SK-N-SH (cell line): Measurements from ENCODE around the gene MACO1. TPM values are rescaled to one million over a fixed set of nuclear protein-coding genes. Genes with fewer than 3 reads are reported as not detected.
"Not testable (repeated sequence)": the region's sequence is repeated elsewhere in the genome, so short reads cannot be mapped to it uniquely, and the experiment has no call there.

Source experiments
- CTCF ChIA-PET: fragments of 300-600, 350-600 bp; formaldehyde crosslinking; extraction: SDS; loops from one replicate; lab custom pipeline; 2021; lab: Yijun Ruan, JAX
- POLR2A ChIA-PET: fragments of 350-600 bp; sonication (Branson Sonifier 250); formaldehyde crosslinking; extraction: SDS; loops from one replicate; lab custom pipeline; 2020; ENCODE audit warnings: antibody characterized with exemption, inconsistent platforms; lab: Yijun Ruan, JAX
- DNase-seq: peaks from one replicate; pipeline ENCODE4 v3.0.0; 2012
- H2AFZ ChIP-seq: fragments of 200-600 bp; sonication (generic); 2 replicates; pipeline ENCODE4 v1.8.1; 2016; ENCODE audit warnings: antibody characterized with exemption, mild to moderate bottlenecking, low read depth
- H3F3A ChIP-seq: fragments of 200-600 bp; sonication (generic); replicated peaks from 2 replicates; pipeline ENCODE3; 2016; ENCODE audit warnings: antibody characterized with exemption, mild to moderate bottlenecking; ENCODE audit not compliant: insufficient read depth
- H3K27ac ChIP-seq, 2 experiments: fragments of 200-500 bp in 1 of 2; fragments of 200-600 bp in 1 of 2; sonication (Bioruptor generic) in 1 of 2; sonication (generic), shearing (Covaris generic) in 1 of 2; 2 replicates each; pipeline versions ENCODE4 v1.5.1 to v1.6.1; 2014 to 2016; ENCODE audit warnings: low read depth in 2 of 2, inconsistent platforms in 1 of 2, low read length in 1 of 2, mild to moderate bottlenecking in 1 of 2, mixed read lengths in 1 of 2
- H3K27me3 ChIP-seq: fragments of 200-600 bp; sonication (generic), shearing (Covaris generic); 2 replicates; pipeline ENCODE4 v1.6.1; 2016; ENCODE audit warnings: mixed run types; ENCODE audit not compliant: insufficient read depth
- H3K36me3 ChIP-seq, 2 experiments: fragments of 200-500 bp in 1 of 2; fragments of 200-600 bp in 1 of 2; sonication (Bioruptor generic) in 1 of 2; sonication (generic) in 1 of 2; replicated peaks in 1 of 2; 2 replicates each; pipeline versions ENCODE3 to v1.5.1; 2014 to 2016; ENCODE audit warnings: low read length in 1 of 2, mild to moderate bottlenecking in 1 of 2; ENCODE audit not compliant: insufficient read depth in 2 of 2, control insufficient read depth in 1 of 2
- H3K4me1 ChIP-seq, 2 experiments: fragments of 200-500 bp in 1 of 2; fragments of 200-600 bp in 1 of 2; sonication (Bioruptor generic) in 1 of 2; sonication (generic), shearing (Covaris generic) in 1 of 2; 2 replicates each; pipeline versions ENCODE4 v1.5.1 to v1.6.1; 2014 to 2016; ENCODE audit warnings: low read depth in 1 of 2, low read length in 1 of 2, mixed run types in 1 of 2; ENCODE audit not compliant: insufficient read depth in 2 of 2, control insufficient read depth in 1 of 2
- H3K4me2 ChIP-seq: fragments of 200-600 bp; sonication (generic), shearing (Covaris generic); 2 replicates; pipeline ENCODE4 v1.6.1; 2017; ENCODE audit warnings: mixed run types
- H3K4me3 ChIP-seq, 2 experiments: fragments of 200-500 bp in 1 of 2; fragments of 200-600 bp in 1 of 2; sonication (Bioruptor generic) in 1 of 2; sonication (generic), shearing (Covaris generic) in 1 of 2; 2 replicates each; pipeline versions ENCODE4 v1.5.1 to v1.8.1; 2014 to 2016; ENCODE audit warnings: low read depth in 2 of 2, inconsistent platforms in 1 of 2, low read length in 1 of 2, mild to moderate bottlenecking in 1 of 2, mixed read lengths in 1 of 2, moderate library complexity in 1 of 2
- H3K79me2 ChIP-seq: fragments of 200-600 bp; sonication (generic); 2 replicates; pipeline ENCODE4 v1.8.1; 2017; ENCODE audit warnings: mild to moderate bottlenecking; ENCODE audit not compliant: insufficient read depth
- H3K9ac ChIP-seq: fragments of 200-600 bp; sonication (generic); 2 replicates; pipeline ENCODE4 v1.6.1; 2017; ENCODE audit warnings: mixed run types
- H3K9me2 ChIP-seq: fragments of 200-600 bp; sonication (generic); 2 replicates; pipeline ENCODE4 v1.6.1; 2017; ENCODE audit warnings: mixed run types
- H3K9me3 ChIP-seq: fragments of 200-600 bp; sonication (generic); 2 replicates; pipeline ENCODE4 v1.6.1; 2017; ENCODE audit warnings: mixed run types, mild to moderate bottlenecking, moderate library complexity
- H4K20me1 ChIP-seq: fragments of 200-600 bp; sonication (generic); 2 replicates; pipeline ENCODE4 v1.6.1; 2017; ENCODE audit warnings: mild to moderate bottlenecking, mixed run types; ENCODE audit not compliant: insufficient read depth
- CHD2 ChIP-seq: fragments of 150-350 bp; IDR thresholded peaks from 2 replicates; pipeline ENCODE4 v1.6.1; 2018; ENCODE audit warnings: low read length; ENCODE audit not compliant: partially characterized antibody
- GABPA ChIP-seq: IDR thresholded peaks from 2 replicates; pipeline ENCODE4 v1.4.0; 2012; ENCODE audit warnings: low read depth, mild to moderate bottlenecking
- PBX3 ChIP-seq: IDR thresholded peaks from 2 replicates; pipeline ENCODE4; 2012
- RAD21 ChIP-seq: IDR thresholded peaks from 2 replicates; pipeline ENCODE4 v1.6.1; 2012; ENCODE audit warnings: mild to moderate bottlenecking, low read length
- RXRA ChIP-seq: IDR thresholded peaks from 2 replicates; pipeline ENCODE4 v1.4.0; 2012; ENCODE audit warnings: low read depth, mild to moderate bottlenecking, borderline replicate concordance
- USF1 ChIP-seq: IDR thresholded peaks from 2 replicates; pipeline ENCODE4 v1.4.0; 2012; ENCODE audit warnings: low read depth, borderline replicate concordance
- WGBS: methylation state at CpG from one replicate; pipeline ENCODE4 v1.1.6; 2017; ENCODE audit warnings: low lambda C conversion rate; 5-methylcytosine and 5-hydroxymethylcytosine counted together
- polyA plus RNA-seq, 3 experiments: library from polyadenylated mRNA; depleted of rRNA; stranded (reverse); fragments of >200 nt; gene quantifications; 2 replicates each; pipeline ENCODE4 v1.2.3, GENCODE V29; 2012
- TF ChIP-seq, protein P1 (sequence below): fragments of 150-350 bp; IDR thresholded peaks from 2 replicates; pipeline ENCODE4 v1.6.1; 2016; ENCODE audit warnings: mild to moderate bottlenecking, low read depth, low read length

The MACO1 gene
- polyA plus RNA-seq, 1 of the 3 experiments (the other 2 are of a cell fraction): 6.9 TPM

GRCh38 chr1:25387096-25387495 is 43.6 kb upstream of the MACO1 start:
- POLR2A ChIA-PET, CTCF ChIA-PET: not testable (repeated sequence)

GRCh38 chr1:25388691-25389090 is 42.0 kb upstream of the MACO1 start:
- H3K4me2 ChIP-seq, H3K27ac ChIP-seq, POLR2A ChIA-PET, CTCF ChIA-PET, H3K9me3 ChIP-seq, H3K4me1 ChIP-seq, H2AFZ ChIP-seq, H3K9me2 ChIP-seq, DNase-seq, H3K9ac ChIP-seq, H3K36me3 ChIP-seq, H3K79me2 ChIP-seq, H3K4me3 ChIP-seq, H3F3A ChIP-seq, H4K20me1 ChIP-seq, H3K27me3 ChIP-seq: not testable (repeated sequence)
- 17% methylated on average over 2 of the region's 9 CpGs for WGBS

More at GRCh38 chr1:25387096-25387495, 43.6 kb upstream of the MACO1 start:
- not testable (repeated sequence) for H3K9me2 ChIP-seq, H3K9me3 ChIP-seq, H3K79me2 ChIP-seq, H3K27me3 ChIP-seq, H3F3A ChIP-seq, H3K4me2 ChIP-seq, H4K20me1 ChIP-seq, DNase-seq, H3K27ac ChIP-seq, H3K4me3 ChIP-seq, H3K4me1 ChIP-seq, H2AFZ ChIP-seq, H3K36me3 ChIP-seq, H3K9ac ChIP-seq
- WGBS: 60% methylated on average over 4 of the region's 4 CpGs

DNA sequence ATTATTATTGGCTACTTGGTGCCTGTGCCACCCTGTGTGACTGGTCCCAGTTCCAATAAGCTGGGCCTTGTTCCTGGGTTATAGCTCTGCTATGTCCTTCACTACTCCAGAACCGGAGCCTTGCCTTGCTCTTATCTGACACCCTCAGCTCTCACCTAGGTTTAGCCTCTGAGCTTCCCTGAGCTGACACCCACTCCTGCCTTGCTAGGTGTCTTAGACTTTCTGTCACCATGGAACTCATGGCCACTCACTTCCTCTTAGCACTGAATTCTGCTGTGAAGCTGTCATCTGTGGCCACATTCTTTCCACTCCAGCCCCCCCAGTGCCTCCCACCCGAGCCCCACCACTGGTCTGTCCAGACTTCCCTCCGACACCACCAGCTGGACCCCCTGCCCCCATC is 41.0 kb upstream of the MACO1 start:
- H2AFZ ChIP-seq, POLR2A ChIA-PET, H3K27ac ChIP-seq, H3K9me3 ChIP-seq, H3K27me3 ChIP-seq, H3K4me3 ChIP-seq, DNase-seq, H3F3A ChIP-seq, CTCF ChIA-PET, H3K9me2 ChIP-seq, H4K20me1 ChIP-seq, H3K79me2 ChIP-seq, H3K4me2 ChIP-seq, H3K9ac ChIP-seq, H3K4me1 ChIP-seq, H3K36me3 ChIP-seq: not testable (repeated sequence)
- WGBS: 81% methylated on average over 3 of the region's 3 CpGs

DNA sequence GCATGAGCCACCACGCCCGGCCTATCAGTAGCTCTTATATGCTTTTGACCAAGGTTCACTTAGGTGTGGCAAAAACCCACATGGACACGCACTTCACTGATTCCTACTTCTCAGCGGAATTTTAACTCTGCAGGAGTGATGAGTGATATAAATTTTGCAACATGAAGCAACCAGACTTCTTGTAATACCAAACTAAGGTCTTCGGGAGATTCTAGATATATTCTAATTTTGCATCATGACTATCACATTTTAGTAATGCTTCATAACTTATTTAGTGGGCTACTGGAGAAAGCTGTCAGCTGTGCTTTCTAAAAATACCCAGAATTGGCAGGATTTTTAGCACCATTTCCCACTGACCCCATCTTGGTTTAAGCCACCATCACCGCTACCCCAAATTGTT is 37.9 kb upstream of the MACO1 start:
- TF ChIP-seq, protein P1, sequence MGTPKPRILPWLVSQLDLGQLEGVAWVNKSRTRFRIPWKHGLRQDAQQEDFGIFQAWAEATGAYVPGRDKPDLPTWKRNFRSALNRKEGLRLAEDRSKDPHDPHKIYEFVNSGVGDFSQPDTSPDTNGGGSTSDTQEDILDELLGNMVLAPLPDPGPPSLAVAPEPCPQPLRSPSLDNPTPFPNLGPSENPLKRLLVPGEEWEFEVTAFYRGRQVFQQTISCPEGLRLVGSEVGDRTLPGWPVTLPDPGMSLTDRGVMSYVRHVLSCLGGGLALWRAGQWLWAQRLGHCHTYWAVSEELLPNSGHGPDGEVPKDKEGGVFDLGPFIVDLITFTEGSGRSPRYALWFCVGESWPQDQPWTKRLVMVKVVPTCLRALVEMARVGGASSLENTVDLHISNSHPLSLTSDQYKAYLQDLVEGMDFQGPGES: no peak
- TF ChIP-seq RAD21: no peak
- TF ChIP-seq USF1: no peak
- TF ChIP-seq CHD2: no peak
- TF ChIP-seq GABPA: no peak
- TF ChIP-seq RXRA: no peak
- no peak for TF ChIP-seq PBX3
- no peaks in the 10 kb centered on the region for H3K36me3 ChIP-seq
- CTCF ChIA-PET: interaction anchor here (0.6 kb wide), 1 partner anchor 10 kb away, joined by 3 read pairs; no protein-coding TSS in a partner anchor
- H3K4me3 ChIP-seq: no peak overlapping the region
- no peak overlapping the region for H3K27ac ChIP-seq
- no peaks in the 10 kb centered on the region for H3K9me3 ChIP-seq
- no peaks in the 10 kb centered on the region; a peak in 1 of 4 replicates for H3K4me1 ChIP-seq
- no peaks in the 10 kb centered on the region for H3K27me3 ChIP-seq
- POLR2A ChIA-PET: no interaction called here
- H2AFZ ChIP-seq: no peak overlapping the region
- no peaks in the 10 kb centered on the region for H4K20me1 ChIP-seq
- DNase-seq: no peak
- no peaks in the 10 kb centered on the region for H3F3A ChIP-seq
- 89% methylated on average over 6 of the region's 6 CpGs for WGBS
- H3K9ac ChIP-seq: no peak overlapping the region
- no peak overlapping the region for H3K4me2 ChIP-seq
- H3K79me2 ChIP-seq: no peaks in the 10 kb centered on the region
- H3K9me2 ChIP-seq: no peaks in the 10 kb centered on the region

DNA sequence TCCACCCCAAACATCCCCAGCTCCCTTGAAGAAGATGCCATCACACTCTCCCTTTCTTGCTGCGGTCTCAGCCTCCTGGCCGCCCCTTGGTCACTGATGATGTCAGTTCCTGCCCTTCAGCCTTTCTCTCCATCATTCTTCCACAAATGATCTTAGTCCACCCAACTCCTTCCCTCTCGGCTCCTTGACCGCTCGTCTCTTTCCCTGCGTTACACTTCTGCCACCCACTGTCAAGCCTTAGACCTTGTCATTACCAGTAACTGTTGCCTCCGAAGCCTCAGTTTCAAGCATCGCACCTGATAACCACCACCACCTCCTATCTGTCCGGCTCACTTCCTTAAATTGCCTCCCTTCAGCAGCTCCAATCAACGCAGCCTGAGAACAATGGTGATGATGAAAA is 33.1 kb upstream of the MACO1 start:
- H3K79me2 ChIP-seq, H3K9me3 ChIP-seq, H3K9me2 ChIP-seq, H3K36me3 ChIP-seq, H3F3A ChIP-seq, H2AFZ ChIP-seq, H3K4me1 ChIP-seq, H3K27me3 ChIP-seq, DNase-seq, H3K27ac ChIP-seq, CTCF ChIA-PET, H3K4me2 ChIP-seq, H4K20me1 ChIP-seq, H3K4me3 ChIP-seq, H3K9ac ChIP-seq, POLR2A ChIA-PET: not testable (repeated sequence)
- 84% methylated on average over 6 of the region's 10 CpGs for WGBS
